Thymus (tissue), 11 donors: ENCODE results near the gene SH3RF3. TPM values are rescaled to one million over a fixed set of nuclear protein-coding genes. Genes with fewer than 3 reads are reported as not detected.

ENCODE experiments used
- DNase-seq, 9 donors: peaks; one replicate each; pipeline ENCODE4 v3.0.0-alpha.2; 2013; ENCODE audit warnings: low spot score in 9 of 9, low read depth in 6 of 9, missing footprints in 1 of 9
- H3K27ac ChIP-seq, 2 donors: one replicate each; pipeline ENCODE4 v1.5.1; 2013; ENCODE audit warnings: control low read depth in 1 of 2, low read depth in 1 of 2, low read length in 1 of 2, mild to moderate bottlenecking in 1 of 2, moderate library complexity in 1 of 2
- H3K27me3 ChIP-seq, 2 donors: one replicate each; pipeline ENCODE4 v1.5.1; 2013; ENCODE audit warnings: low read length in 1 of 2; ENCODE audit not compliant: control insufficient read depth in 2 of 2, insufficient read depth in 1 of 2
- H3K36me3 ChIP-seq, 2 donors: one replicate each; pipeline ENCODE4 v1.5.1; 2013; ENCODE audit warnings: low read length in 1 of 2, mild to moderate bottlenecking in 1 of 2, moderate library complexity in 1 of 2; ENCODE audit not compliant: control insufficient read depth in 2 of 2, insufficient read depth in 2 of 2
- H3K4me1 ChIP-seq, 2 donors: one replicate each; pipeline ENCODE4 v1.5.1; 2013; ENCODE audit warnings: low read length in 2 of 2; ENCODE audit not compliant: control insufficient read depth in 2 of 2, insufficient read depth in 2 of 2
- H3K4me3 ChIP-seq, 2 donors: one replicate each; pipeline ENCODE4 v1.5.1; 2013; ENCODE audit warnings: low read length in 2 of 2, control low read depth in 1 of 2, mild to moderate bottlenecking in 1 of 2
- H3K9me3 ChIP-seq, 2 donors: one replicate each; pipeline ENCODE4 v1.5.1; 2013; ENCODE audit warnings: low read length in 1 of 2, mild to moderate bottlenecking in 1 of 2; ENCODE audit not compliant: control insufficient read depth in 2 of 2, insufficient read depth in 1 of 2
- WGBS: extraction: QIAGEN DNeasy Blood & Tissue Kit; methylation state at CpG from one replicate; pipeline ENCODE4 v1.1.7; 2013; 5-methylcytosine and 5-hydroxymethylcytosine counted together
- polyA plus RNA-seq: library from polyadenylated mRNA; stranded (reverse); fragments of 200-250 nt; gene quantifications from one replicate; pipeline ENCODE4 v1.2.3, GENCODE V29; 2013
- total RNA-seq: library from RNA; stranded (reverse); fragments of 120-200 nt; gene quantifications from one replicate; pipeline ENCODE4 v1.2.4, GENCODE V29; 2013
- donor health status: healthy.

SH3RF3 gene
- total and polyA plus RNA-seq, 2 donors, result 3.2 to 8.2 TPM

GRCh38 chr2:109294523-109294922 is 165.5 kb downstream of the SH3RF3 start:
- no peaks in the 10 kb centered on the region for H3K36me3 ChIP-seq
- peaks cover 0 to 3% of the 10 kb centered on the region in 2 donors for H3K4me1 ChIP-seq
- H3K9me3 ChIP-seq, result peaks cover 0 to 5% of the 10 kb centered on the region in 2 donors
- no peak overlapping the region for H3K27ac ChIP-seq
- no peaks in the 10 kb centered on the region for H3K27me3 ChIP-seq
- no peak for DNase-seq
- WGBS, result 95% methylated on average over 4 of the region's 4 CpGs
- no peak overlapping the region for H3K4me3 ChIP-seq

GRCh38 chr2:109295070-109295780 is 166.2 kb downstream of the SH3RF3 start:
- Histone ChIP-seq H3K4me3 (no peak overlapping the region), H3K36me3 (no peaks in the 10 kb centered on the region), H3K27me3 (no peaks in the 10 kb centered on the region), H3K9me3 (peaks cover 0 to 5% of the 10 kb centered on the region in 2 donors), H3K27ac (no peak overlapping the region), H3K4me1 (no peaks in the 10 kb centered on the region)
- 75% methylated on average over 11 of the region's 11 CpGs for WGBS
- DNase-seq, result no peak

- Histone ChIP-seq H3K27ac (no peak overlapping the region), H3K4me1 (no peaks in the 10 kb centered on the region), H3K36me3 (no peaks in the 10 kb centered on the region), H3K27me3 (no peaks in the 10 kb centered on the region), H3K4me3 (no peak overlapping the region), H3K9me3 (peaks cover 0 to 5% of the 10 kb centered on the region in 2 donors)
- no peak for DNase-seq
- WGBS, result 95% methylated on average over 4 of the region's 4 CpGs
Measured at GRCh38 chr2:109295781-109296117, 166.7 kb downstream of the SH3RF3 start.

- DNase-seq, result no peak
- H3K4me3 ChIP-seq, result no peak overlapping the region
- H3K36me3 ChIP-seq, result no peaks in the 10 kb centered on the region
- H3K27ac ChIP-seq, result no peak overlapping the region
- WGBS, result 97% methylated on average over 11 of the region's 11 CpGs
- no peaks in the 10 kb centered on the region for H3K4me1 ChIP-seq
- H3K9me3 ChIP-seq, result peaks cover 0 to 5% of the 10 kb centered on the region in 2 donors
- H3K27me3 ChIP-seq, result no peaks in the 10 kb centered on the region
Measured at GRCh38 chr2:109297566-109298490, 168.8 kb downstream of the SH3RF3 start.

GRCh38 chr2:109298851-109299250 is 169.8 kb downstream of the SH3RF3 start:
- H3K27me3 ChIP-seq, result no peaks in the 10 kb centered on the region
- no peak overlapping the region for H3K4me3 ChIP-seq
- no peak overlapping the region for H3K27ac ChIP-seq
- DNase-seq, result no peak
- H3K36me3 ChIP-seq, result no peaks in the 10 kb centered on the region
- no peaks in the 10 kb centered on the region for H3K4me1 ChIP-seq
- WGBS, result 98% methylated on average over 6 of the region's 6 CpGs
- peaks cover 0 to 5% of the 10 kb centered on the region in 2 donors for H3K9me3 ChIP-seq

GRCh38 chr2:109299536-109299935 is 170.5 kb downstream of the SH3RF3 start:
- Histone ChIP-seq H3K4me3 (no peak overlapping the region), H3K36me3 (no peaks in the 10 kb centered on the region), H3K4me1 (no peaks in the 10 kb centered on the region), H3K27me3 (no peaks in the 10 kb centered on the region), H3K9me3 (peaks cover 0 to 3% of the 10 kb centered on the region in 2 donors), H3K27ac (no peak overlapping the region)
- WGBS, result 85% methylated on average over 5 of the region's 5 CpGs
- no peak for DNase-seq

- Histone ChIP-seq H3K9me3 (no peaks in the 10 kb centered on the region), H3K36me3 (no peaks in the 10 kb centered on the region), H3K27me3 (no peaks in the 10 kb centered on the region), H3K4me3 (no peak overlapping the region), H3K27ac (no peak overlapping the region), H3K4me1 (peaks cover 0 to 4% of the 10 kb centered on the region in 2 donors)
- WGBS, result 71% methylated on average over 3 of the region's 3 CpGs
- no peak for DNase-seq
Measured at GRCh38 chr2:109300582-109300981, 171.6 kb downstream of the SH3RF3 start.

- Histone ChIP-seq H3K27me3 (no peaks in the 10 kb centered on the region), H3K4me1 (peaks cover 0 to 6% of the 10 kb centered on the region in 2 donors), H3K9me3 (no peaks in the 10 kb centered on the region), H3K27ac (no peak overlapping the region), H3K4me3 (no peak overlapping the region), H3K36me3 (no peaks in the 10 kb centered on the region)
- 97% methylated on average over 6 of the region's 6 CpGs for WGBS
- no peak for DNase-seq
Measured at GRCh38 chr2:109301746-109302145, 172.7 kb downstream of the SH3RF3 start.

GRCh38 chr2:109302319-109302718 is 173.3 kb downstream of the SH3RF3 start:
- DNase-seq, result no peak
- H3K4me1 ChIP-seq, result peaks cover 0 to 6% of the 10 kb centered on the region in 2 donors
- no peak overlapping the region for H3K27ac ChIP-seq
- H3K4me3 ChIP-seq, result no peak overlapping the region
- H3K27me3 ChIP-seq, result no peaks in the 10 kb centered on the region
- 96% methylated on average over 6 of the region's 6 CpGs for WGBS
- no peaks in the 10 kb centered on the region for H3K9me3 ChIP-seq
- H3K36me3 ChIP-seq, result no peaks in the 10 kb centered on the region
